PFSK-1 (cell line): ENCODE results near the gene VPS13D.

Source experiments
- FOXP2 ChIP-seq: optimal IDR thresholded peaks from 2 replicates; pipeline ENCODE3; 2011; ENCODE audit warnings: borderline replicate concordance, control low read depth, inconsistent platforms; ENCODE audit not compliant: insufficient read depth; ENCODE audit errors: extremely low read length, extremely low read depth
- POLR2AphosphoS5 ChIP-seq: IDR thresholded peaks from 2 replicates; pipeline ENCODE4 v1.6.1; 2012; ENCODE audit warnings: low read depth, mild to moderate bottlenecking, control low read depth, low read length, moderate library complexity
- SIN3A ChIP-seq: IDR thresholded peaks from 2 replicates; pipeline ENCODE4 v1.6.1; 2012; ENCODE audit warnings: mild to moderate bottlenecking, low read length, moderate library complexity, borderline replicate concordance; ENCODE audit not compliant: insufficient read depth
- TAF1 ChIP-seq: IDR thresholded peaks from 2 replicates; pipeline ENCODE4 v1.6.1; 2012; ENCODE audit warnings: low read length, control low read depth, borderline replicate concordance; ENCODE audit not compliant: insufficient read depth
- TF ChIP-seq, protein P1 (sequence below), 2 experiments: IDR thresholded peaks; 2 replicates each; pipeline versions ENCODE4 v1.6.1 to v1.8.0; 2011 to 2012; ENCODE audit warnings: low read depth in 2 of 2, low read length in 2 of 2, control low read depth in 1 of 2, inconsistent platforms in 1 of 2, mild to moderate bottlenecking in 1 of 2, moderate library complexity in 1 of 2; ENCODE audit not compliant: insufficient read depth in 1 of 2

DNA sequence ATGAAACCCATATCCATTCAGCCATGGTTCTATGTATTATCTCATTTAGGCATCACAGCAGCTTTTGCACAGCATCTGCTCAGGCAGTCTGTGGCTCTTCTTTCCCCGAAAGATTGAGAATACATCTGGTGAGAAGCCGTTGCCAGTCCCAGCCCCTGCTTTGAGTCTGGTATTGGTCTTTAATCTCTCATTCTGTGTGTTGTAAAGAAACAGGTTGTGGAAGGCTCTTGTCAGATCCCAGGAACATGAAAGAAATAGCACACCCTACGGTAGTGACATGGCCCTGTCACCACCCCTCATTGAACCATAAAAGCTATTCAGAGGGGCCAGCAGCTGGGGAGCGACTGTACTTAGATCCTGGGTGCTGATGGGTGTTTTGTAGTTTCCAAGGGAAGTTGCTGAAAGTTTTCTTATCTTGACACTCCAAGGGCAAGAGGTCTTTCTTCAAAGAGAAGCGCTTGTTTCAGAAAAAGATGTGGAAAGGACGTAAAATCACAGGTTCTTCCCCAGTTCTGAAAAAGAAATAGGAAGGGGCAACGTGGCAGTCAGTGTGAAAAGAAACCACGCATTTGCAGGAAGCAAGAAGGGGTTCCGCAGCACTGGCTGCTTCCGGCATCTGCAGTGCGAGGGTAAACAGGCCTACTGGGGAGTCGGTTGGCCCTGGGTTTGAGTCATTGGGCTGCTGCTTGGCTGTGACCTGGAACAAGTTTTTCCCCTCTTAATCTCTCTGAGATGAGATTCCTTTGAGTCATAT lies 243.1 kb downstream of the VPS13D start:
- TF ChIP-seq POLR2AphosphoS5 (no peak), TAF1 (no peak), SIN3A (no peak), FOXP2 (no peak)
- TF ChIP-seq, protein P1, sequence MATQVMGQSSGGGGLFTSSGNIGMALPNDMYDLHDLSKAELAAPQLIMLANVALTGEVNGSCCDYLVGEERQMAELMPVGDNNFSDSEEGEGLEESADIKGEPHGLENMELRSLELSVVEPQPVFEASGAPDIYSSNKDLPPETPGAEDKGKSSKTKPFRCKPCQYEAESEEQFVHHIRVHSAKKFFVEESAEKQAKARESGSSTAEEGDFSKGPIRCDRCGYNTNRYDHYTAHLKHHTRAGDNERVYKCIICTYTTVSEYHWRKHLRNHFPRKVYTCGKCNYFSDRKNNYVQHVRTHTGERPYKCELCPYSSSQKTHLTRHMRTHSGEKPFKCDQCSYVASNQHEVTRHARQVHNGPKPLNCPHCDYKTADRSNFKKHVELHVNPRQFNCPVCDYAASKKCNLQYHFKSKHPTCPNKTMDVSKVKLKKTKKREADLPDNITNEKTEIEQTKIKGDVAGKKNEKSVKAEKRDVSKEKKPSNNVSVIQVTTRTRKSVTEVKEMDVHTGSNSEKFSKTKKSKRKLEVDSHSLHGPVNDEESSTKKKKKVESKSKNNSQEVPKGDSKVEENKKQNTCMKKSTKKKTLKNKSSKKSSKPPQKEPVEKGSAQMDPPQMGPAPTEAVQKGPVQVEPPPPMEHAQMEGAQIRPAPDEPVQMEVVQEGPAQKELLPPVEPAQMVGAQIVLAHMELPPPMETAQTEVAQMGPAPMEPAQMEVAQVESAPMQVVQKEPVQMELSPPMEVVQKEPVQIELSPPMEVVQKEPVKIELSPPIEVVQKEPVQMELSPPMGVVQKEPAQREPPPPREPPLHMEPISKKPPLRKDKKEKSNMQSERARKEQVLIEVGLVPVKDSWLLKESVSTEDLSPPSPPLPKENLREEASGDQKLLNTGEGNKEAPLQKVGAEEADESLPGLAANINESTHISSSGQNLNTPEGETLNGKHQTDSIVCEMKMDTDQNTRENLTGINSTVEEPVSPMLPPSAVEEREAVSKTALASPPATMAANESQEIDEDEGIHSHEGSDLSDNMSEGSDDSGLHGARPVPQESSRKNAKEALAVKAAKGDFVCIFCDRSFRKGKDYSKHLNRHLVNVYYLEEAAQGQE (IDR thresholded peaks at IDR 0.05; ENCODE audit: insufficient read depth in 1 of 2, low read depth in 2 of 2, low read length in 2 of 2) = no peak
